DND-41 (cell line): ENCODE results near the gene CD99L2.

Experiments
- EZH2 ChIP-seq: IDR thresholded peaks from 3 replicates; pipeline ENCODE4 v1.6.1; 2012; ENCODE audit warnings: borderline replicate concordance, low read depth, mild to moderate bottlenecking, moderate library complexity, low read length, inconsistent platforms; ENCODE audit not compliant: severe bottlenecking
- TF ChIP-seq, protein P1 (sequence below): IDR thresholded peaks from 2 replicates; pipeline ENCODE4 v1.5.1; 2012; ENCODE audit warnings: borderline replicate concordance, low read length, moderate library complexity, mild to moderate bottlenecking; ENCODE audit not compliant: poor library complexity, severe bottlenecking; ENCODE audit errors: extremely low read depth

- TF ChIP-seq, protein P1, sequence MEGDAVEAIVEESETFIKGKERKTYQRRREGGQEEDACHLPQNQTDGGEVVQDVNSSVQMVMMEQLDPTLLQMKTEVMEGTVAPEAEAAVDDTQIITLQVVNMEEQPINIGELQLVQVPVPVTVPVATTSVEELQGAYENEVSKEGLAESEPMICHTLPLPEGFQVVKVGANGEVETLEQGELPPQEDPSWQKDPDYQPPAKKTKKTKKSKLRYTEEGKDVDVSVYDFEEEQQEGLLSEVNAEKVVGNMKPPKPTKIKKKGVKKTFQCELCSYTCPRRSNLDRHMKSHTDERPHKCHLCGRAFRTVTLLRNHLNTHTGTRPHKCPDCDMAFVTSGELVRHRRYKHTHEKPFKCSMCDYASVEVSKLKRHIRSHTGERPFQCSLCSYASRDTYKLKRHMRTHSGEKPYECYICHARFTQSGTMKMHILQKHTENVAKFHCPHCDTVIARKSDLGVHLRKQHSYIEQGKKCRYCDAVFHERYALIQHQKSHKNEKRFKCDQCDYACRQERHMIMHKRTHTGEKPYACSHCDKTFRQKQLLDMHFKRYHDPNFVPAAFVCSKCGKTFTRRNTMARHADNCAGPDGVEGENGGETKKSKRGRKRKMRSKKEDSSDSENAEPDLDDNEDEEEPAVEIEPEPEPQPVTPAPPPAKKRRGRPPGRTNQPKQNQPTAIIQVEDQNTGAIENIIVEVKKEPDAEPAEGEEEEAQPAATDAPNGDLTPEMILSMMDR, result no peak
- TF ChIP-seq EZH2, result no peak
Measured at GRCh38 chrX:150790021-150790420, 108.4 kb downstream of the CD99L2 start.
